GM19023 (cell line): ENCODE data around the gene LRCOL1.

ENCODE experiments used
- ATAC-seq: cut with Tn5 transposase; IDR thresholded peaks from one replicate; pipeline ENCODE4 v1.9.1; 2021; ENCODE audit warnings: mild to moderate bottlenecking, moderate library complexity; ENCODE audit not compliant: unreplicated experiment

Gene LRCOL1

DNA sequence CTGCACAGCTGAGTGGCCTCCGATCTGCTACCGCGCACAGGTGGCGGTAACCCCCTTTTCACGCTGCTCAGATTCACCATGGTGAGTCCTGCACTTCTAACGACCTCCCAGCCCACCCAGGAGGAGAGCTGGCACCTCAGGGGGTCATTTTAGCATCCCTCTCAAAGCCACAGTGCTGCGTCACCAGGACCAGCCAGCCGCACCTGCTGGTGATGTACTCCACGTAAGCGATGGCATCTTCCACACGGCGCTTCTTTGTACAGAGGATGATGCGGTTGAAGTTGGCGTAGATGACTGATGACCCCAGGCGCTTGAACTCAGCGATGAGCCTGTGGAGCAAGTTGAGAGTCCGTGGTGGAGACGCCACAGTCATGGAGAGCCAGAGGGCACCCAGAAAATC, 27.4 kb upstream of the LRCOL1 start:
- no peak for ATAC-seq

DNA sequence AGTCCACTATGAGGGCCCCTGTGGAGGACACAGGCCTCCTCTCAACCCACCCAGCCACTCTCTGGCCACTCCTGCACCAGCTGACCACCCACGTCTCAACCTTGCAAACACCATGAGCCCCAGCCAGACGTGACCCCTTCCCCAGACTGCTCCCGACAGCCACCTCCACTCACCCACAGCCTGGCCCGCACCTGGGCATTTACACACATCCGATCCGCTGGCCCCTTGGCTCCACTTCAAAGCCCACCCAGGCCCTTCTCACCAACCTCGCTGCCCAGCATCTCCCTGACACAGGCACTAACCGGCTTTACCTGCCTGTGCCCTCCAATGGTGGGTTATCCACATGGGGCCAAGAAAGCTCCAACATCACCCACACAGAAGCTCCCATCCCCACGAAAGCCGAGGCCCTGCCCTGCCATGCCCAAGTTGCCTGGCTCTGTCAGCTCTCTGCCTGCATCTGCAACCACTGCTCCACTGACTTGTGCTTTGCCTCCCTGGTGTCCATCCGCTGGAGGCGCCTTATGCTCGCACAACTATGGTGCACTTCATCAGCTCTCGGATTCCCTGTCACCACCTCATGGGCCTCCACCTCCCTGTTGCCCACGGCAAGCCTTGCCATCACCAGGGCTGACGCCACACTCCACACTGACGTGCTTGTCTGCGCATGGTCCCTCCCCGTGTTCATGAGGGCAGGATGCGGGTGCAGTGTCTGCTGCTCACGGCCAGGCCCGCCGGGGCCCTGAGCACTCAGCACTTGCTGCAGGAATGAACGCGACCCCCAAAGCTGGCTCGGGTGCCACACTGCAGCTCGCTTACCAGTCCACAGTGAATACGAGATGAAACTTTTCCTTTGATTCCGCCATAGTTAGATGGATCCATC, 24.9 kb upstream of the LRCOL1 start:
- no peak for ATAC-seq

DNA sequence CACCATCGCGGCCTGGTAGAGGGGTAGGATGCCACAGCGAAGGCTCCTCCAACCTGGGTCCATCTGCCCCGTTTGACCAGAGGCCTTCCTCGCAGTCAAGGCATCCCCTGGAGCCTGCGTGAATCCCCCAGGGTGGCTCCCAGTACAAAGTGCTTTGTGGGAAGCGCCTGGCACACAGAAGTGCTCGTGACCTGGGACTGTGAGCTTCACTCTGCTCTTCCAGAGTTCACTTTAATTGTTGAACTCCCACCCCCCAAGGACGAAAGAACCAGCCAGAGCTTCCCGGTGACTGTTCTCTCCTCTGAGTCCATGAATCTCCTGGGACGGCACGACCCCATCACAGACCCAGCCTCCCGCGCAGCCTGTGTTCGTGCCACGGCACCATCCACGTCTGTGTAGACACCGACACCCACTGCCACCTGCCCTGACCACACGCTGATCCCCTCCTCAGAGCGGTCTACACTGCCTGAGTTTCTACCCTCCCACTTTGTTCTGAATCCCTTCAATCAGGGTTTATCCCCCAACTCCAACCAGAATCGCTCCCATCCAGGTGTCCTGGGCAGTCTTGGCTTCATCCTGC, 24.1 kb upstream of the LRCOL1 start:
- no peak for ATAC-seq

DNA sequence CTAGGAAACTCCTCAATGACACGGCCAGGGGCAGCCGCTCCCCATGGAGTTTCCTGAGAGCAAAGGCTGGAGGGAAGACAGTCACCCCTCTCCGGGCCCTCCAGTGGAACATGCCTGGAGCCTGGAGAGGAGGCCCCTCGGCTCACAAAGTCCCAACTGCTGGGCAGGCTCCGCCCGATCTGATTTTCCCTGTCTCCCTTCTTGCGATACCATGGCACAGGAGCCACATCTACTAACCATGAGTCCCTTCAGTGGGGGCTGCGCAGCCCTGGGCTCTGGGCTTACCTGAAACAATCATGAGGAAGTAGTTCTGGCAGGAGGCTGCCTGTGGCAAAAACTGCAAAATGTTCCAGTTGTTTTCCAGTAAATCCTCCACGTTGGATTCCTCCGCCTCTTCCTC, 23.5 kb upstream of the LRCOL1 start:
- no peak for ATAC-seq

GRCh38 chr12:132633398-132633797, 23.0 kb upstream of the LRCOL1 start:
- ATAC-seq, result no peak

DNA sequence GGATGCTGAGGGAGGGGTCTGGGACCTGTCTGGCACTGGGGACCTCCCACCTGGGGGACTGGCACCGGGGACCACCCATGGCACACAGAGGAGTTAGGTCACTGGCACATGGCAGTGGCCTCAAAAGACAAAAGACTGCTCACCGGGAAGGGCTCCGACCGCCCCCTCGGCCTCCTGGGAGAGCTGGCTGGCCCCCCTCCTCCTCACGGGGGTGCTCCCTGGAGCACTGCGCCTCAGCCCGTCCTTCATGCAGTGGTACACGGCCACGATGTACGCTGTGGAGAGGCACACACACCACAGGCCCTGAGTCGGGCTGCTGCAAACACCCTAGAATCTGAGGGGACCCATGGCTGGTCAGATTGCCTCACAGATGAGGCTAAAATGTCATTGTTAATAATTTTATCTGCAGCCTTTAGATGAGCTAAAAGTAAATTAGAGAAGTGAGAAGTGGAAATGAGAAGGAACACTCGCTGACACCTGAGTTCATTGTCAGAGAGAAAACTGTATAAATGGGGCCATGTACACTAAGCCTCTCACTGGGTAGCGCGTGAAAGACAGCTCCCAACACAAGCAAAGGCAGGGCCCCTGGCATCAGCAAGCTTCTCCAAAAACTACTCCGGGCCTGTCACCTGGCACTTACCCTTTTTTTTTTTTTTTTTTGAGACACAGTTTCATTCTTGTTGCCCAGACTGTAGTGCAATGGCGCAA, 22.3 kb upstream of the LRCOL1 start:
- ATAC-seq, result no peak

DNA sequence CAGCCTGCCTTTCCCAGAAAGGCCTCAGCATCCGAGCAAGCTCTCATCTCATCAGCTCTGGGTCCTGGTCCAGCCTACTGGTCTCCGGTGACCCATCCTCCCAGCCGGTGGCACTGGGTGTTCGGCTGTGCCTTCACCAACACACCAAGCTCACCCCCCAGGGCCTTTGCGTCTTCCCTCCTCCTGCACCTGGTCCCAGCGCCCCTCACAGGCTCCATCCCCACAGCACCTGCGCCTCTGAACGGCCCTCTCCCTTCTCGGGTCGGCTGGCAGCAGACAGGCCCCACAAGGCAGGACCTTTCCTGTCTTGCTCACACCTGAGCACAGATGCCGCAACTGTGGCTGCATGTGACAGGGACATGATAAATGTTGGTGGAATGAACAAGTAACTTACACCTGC, 21.3 kb upstream of the LRCOL1 start:
- ATAC-seq, result no peak

DNA sequence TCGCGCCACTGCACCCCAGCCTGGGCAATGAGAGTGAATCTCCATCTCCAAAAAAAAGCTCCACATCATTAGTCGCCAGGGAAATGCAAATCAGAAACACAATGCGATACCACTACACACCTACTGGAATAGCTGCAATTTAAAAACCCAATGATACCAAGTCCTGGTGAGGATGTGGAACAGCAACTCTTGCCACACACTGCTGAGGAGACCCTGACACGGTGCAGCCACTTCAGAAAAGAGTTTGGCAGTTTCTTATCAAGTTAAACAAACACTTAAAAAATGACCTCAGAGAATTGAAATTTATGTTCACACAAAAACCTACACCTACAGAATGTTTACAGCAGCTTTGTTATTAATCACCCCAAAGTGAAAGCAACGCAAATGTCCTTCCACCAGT, 20.3 kb upstream of the LRCOL1 start:
- ATAC-seq, result no peak

DNA sequence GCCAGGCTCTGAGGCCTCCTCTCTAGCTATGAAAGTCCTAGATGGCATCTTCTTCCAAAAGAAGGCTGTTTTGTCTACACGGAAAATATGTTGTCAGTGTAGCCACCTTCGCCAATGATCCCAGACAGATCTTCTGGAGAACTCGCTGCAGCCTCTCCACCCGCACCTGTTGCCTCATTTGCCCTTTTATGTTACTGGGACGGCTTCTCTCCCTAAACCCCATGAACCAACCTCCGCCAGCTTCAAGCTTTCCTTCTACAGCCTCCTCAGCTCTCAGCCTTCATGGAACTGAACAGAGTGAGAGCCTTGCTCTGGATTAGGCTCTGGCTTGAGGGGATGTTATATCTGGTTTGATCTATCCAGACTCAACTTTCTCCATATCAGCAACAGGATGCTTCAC, 18.9 kb upstream of the LRCOL1 start:
- no peak for ATAC-seq

- no peak for ATAC-seq
Measured at GRCh38 chr12:132625731-132626430, 15.5 kb upstream of the LRCOL1 start.

- ATAC-seq, result no peak
Measured at GRCh38 chr12:132624910-132625630, 14.7 kb upstream of the LRCOL1 start.

GRCh38 chr12:132624186-132624855, 13.9 kb upstream of the LRCOL1 start:
- no peak for ATAC-seq

GRCh38 chr12:132623072-132623869, 12.9 kb upstream of the LRCOL1 start:
- ATAC-seq, result no peak

DNA sequence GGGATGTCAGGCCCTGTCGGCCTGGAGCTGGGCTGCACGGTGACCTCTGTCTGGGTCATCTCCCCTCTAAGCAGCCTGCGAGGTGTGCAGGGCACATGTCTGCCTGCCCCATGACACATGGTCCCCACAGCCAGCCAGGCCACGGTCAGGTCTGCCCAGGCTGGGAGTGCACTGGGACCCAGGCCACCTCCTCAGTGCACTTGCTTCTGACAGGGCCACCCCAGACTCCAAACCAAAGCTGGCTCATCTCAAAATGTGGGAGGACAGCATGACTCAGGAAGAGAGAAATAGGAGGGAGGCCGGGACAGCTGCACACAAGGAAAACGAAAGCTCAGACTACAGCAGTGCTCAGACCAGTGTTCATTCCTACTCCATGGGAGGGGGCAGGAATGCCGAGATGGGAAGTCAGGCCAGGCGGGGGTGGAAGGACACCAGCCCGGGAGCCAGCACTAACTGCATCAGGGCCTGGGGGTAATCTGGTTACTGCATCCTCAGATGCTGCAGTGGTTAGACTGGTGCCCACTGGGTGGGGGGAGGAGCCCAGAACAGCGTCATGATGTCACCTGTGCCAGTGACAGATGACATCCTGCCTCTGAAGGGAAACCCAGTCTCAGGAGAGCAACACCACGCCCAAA, 12.2 kb upstream of the LRCOL1 start:
- no peak for ATAC-seq

GRCh38 chr12:132621657-132622435, 11.5 kb upstream of the LRCOL1 start:
- no peak for ATAC-seq

- ATAC-seq, result no peak
Measured at GRCh38 chr12:132620899-132621656, 10.7 kb upstream of the LRCOL1 start.

GRCh38 chr12:132620113-132620898, 9.9 kb upstream of the LRCOL1 start:
- no peak for ATAC-seq
